Measurements from ENCODE around the gene FAS. TPM values are rescaled to one million over a fixed set of nuclear protein-coding genes. Genes with fewer than 3 reads are reported as not detected.

FAS gene
- polyA plus RNA-seq, 3 donors: 27.3 to 28.9 (median 27.9) TPM

- Histone ChIP-seq H2AFZ (ENCODE audit: insufficient read depth, low read depth, low read length, poor library complexity, severe bottlenecking) (no peak within 1 kb of the TSS), H3K9me3 (replicated peaks in 1 of 2; ENCODE audit: control insufficient read depth in 1 of 2, insufficient read depth in 1 of 2, low read length in 2 of 2) (peaks cover 0 to 3% of the 10 kb centered on the region in 2 donors), H3K4me3 (replicated peaks in 1 of 3; ENCODE audit: low read depth in 2 of 3, low read length in 3 of 3) (no peak within 1 kb of the TSS), H3K27me3 (ENCODE audit: control insufficient read depth in 2 of 2, insufficient read depth in 2 of 2, low read length in 2 of 2) (no peaks in the 10 kb centered on the region), H3K79me2 (ENCODE audit: insufficient read depth, low read length) (no peaks in the 10 kb centered on the region), H4K20me1 (ENCODE audit: insufficient read depth, low read length) (no peaks in the 10 kb centered on the region), H3K36me3 (replicated peaks in 1 of 2; ENCODE audit: control insufficient read depth in 1 of 2, insufficient read depth in 2 of 2, low read length in 2 of 2) (no peaks in the 10 kb centered on the region), H3K4me1 (ENCODE audit: control insufficient read depth in 1 of 2, insufficient read depth in 2 of 2, low read length in 2 of 2) (peaks cover 0 to 4% of the 10 kb centered on the region in 2 donors), H3K27ac (ENCODE audit: low read depth in 1 of 2, low read length in 2 of 2) (no peak within 1 kb of the TSS), H3K9ac (ENCODE audit: insufficient read depth, low read length, poor library complexity, severe bottlenecking) (no peak within 1 kb of the TSS), H3K4me2 (replicated peaks; ENCODE audit: extremely low read depth, low read length, poor library complexity, severe bottlenecking) (no peak within 1 kb of the TSS)
- Mint-ChIP-seq H3K9me3 (peaks cover 2 to 12% (median 6%) of the 10 kb centered on the region in 7 donors), H3K4me3 (no peak within 1 kb of the TSS), H3K27ac (no peak within 1 kb of the TSS), H3K4me1 (peaks cover 14% of the 10 kb centered on the region), H3K27me3 (ENCODE audit: low read depth in 3 of 3) (peaks cover 0 to 2% (median 1%) of the 10 kb centered on the region in 3 donors), H3K36me3 (peaks cover 0 to 2% of the 10 kb centered on the region in 2 donors)
- no peak for DNase-seq
- TF ChIP-seq CTCF (IDR thresholded peaks at IDR 0.05): no peak
- intact Hi-C loops (cut with micrococcal nuclease): no loop called here
- WGBS (ENCODE audit: insufficient coverage): 91% methylated on average over 7 of the region's 8 CpGs
Observed at GRCh38 chr10:88952647-88953111, 37.9 kb upstream of the FAS start, which contains the start of gene ACTA2. Gene ACTA2, minus strand, starts transcription at chr10:88952773. Its CDS starts 3,843 bp downstream, at chr10:88948930.

GRCh38 chr10:88953662-88954061 lies 36.9 kb upstream of the FAS start:
- Mint-ChIP-seq H3K27ac (no peak overlapping the region), H3K36me3 (peaks cover 0 to 2% of the 10 kb centered on the region in 2 donors), H3K27me3 (ENCODE audit: low read depth in 3 of 3) (peaks cover 0 to 2% (median 1%) of the 10 kb centered on the region in 3 donors), H3K9me3 (peaks cover 2 to 12% (median 6%) of the 10 kb centered on the region in 7 donors), H3K4me1 (peaks cover 14% of the 10 kb centered on the region), H3K4me3 (no peak overlapping the region)
- Histone ChIP-seq H3K4me1 (ENCODE audit: control insufficient read depth in 1 of 2, insufficient read depth in 2 of 2, low read length in 2 of 2) (peaks cover 0 to 4% of the 10 kb centered on the region in 2 donors), H3K9me3 (replicated peaks in 1 of 2; ENCODE audit: control insufficient read depth in 1 of 2, insufficient read depth in 1 of 2, low read length in 2 of 2) (peaks cover 0 to 3% of the 10 kb centered on the region in 2 donors), H2AFZ (ENCODE audit: insufficient read depth, low read depth, low read length, poor library complexity, severe bottlenecking) (no peak overlapping the region), H3K9ac (ENCODE audit: insufficient read depth, low read length, poor library complexity, severe bottlenecking) (no peak overlapping the region), H3K4me2 (replicated peaks; ENCODE audit: extremely low read depth, low read length, poor library complexity, severe bottlenecking) (no peak overlapping the region), H3K79me2 (ENCODE audit: insufficient read depth, low read length) (no peaks in the 10 kb centered on the region), H4K20me1 (ENCODE audit: insufficient read depth, low read length) (no peaks in the 10 kb centered on the region), H3K36me3 (replicated peaks in 1 of 2; ENCODE audit: control insufficient read depth in 1 of 2, insufficient read depth in 2 of 2, low read length in 2 of 2) (no peaks in the 10 kb centered on the region), H3K4me3 (replicated peaks in 1 of 3; ENCODE audit: low read depth in 2 of 3, low read length in 3 of 3) (no peak overlapping the region), H3K27me3 (ENCODE audit: control insufficient read depth in 2 of 2, insufficient read depth in 2 of 2, low read length in 2 of 2) (no peaks in the 10 kb centered on the region), H3K27ac (ENCODE audit: low read depth in 1 of 2, low read length in 2 of 2) (no peak overlapping the region)
- no CpG with 5 or more reads among the region's 5 CpGs for WGBS (ENCODE audit: insufficient coverage)
- DNase-seq: peak in 1 of 3 donors; percentile 12
- intact Hi-C loops (cut with micrococcal nuclease): no loop called here
- TF ChIP-seq CTCF (IDR thresholded peaks at IDR 0.05): no peak
